CD14-positive monocyte (primary cell): ENCODE results near the gene PPP2CA. TPM values are rescaled to one million over a fixed set of nuclear protein-coding genes. Genes with fewer than 3 reads are reported as not detected.

Experiments
- DNase-seq, 3 donors: peaks; one replicate each; pipeline ENCODE4 v3.0.0-alpha.2; 2011 to 2022
- H2AFZ ChIP-seq: 2 replicates; pipeline ENCODE4 v1.6.0; 2012; ENCODE audit warnings: mild to moderate bottlenecking, low read depth, low read length, inconsistent platforms; ENCODE audit not compliant: insufficient read depth, poor library complexity, severe bottlenecking
- H3K27ac ChIP-seq, 2 donors: 1 replicate in 1 of 2; 2 replicates in 1 of 2; pipeline ENCODE4 v1.5.1; 2012 to 2013; ENCODE audit warnings: low read length in 2 of 2, control low read depth in 1 of 2, inconsistent platforms in 1 of 2, low read depth in 1 of 2, mild to moderate bottlenecking in 1 of 2
- H3K27me3 ChIP-seq, 2 donors: one replicate each; pipeline versions ENCODE4 v1.6.0 to v1.6.1; 2011 to 2013; ENCODE audit warnings: low read length in 2 of 2; ENCODE audit not compliant: control insufficient read depth in 2 of 2, insufficient read depth in 2 of 2
- H3K36me3 ChIP-seq, 2 donors: replicated peaks in 1 of 2; 1 replicate in 1 of 2; 2 replicates in 1 of 2; pipeline versions ENCODE4 v1.5.1 to v1.6.1; 2012 to 2013; ENCODE audit warnings: low read length in 2 of 2, control low read depth in 1 of 2, inconsistent platforms in 1 of 2, mild to moderate bottlenecking in 1 of 2; ENCODE audit not compliant: insufficient read depth in 2 of 2, control insufficient read depth in 1 of 2
- H3K4me1 ChIP-seq, 2 donors: 1 replicate in 1 of 2; 2 replicates in 1 of 2; pipeline versions ENCODE4 v1.5.1 to v1.6.1; 2012 to 2013; ENCODE audit warnings: low read length in 2 of 2, control low read depth in 1 of 2, inconsistent platforms in 1 of 2, mild to moderate bottlenecking in 1 of 2, moderate library complexity in 1 of 2; ENCODE audit not compliant: insufficient read depth in 2 of 2, control insufficient read depth in 1 of 2
- H3K4me2 ChIP-seq: replicated peaks from 2 replicates; pipeline ENCODE3; 2012; ENCODE audit warnings: low read length, moderate library complexity, mild to moderate bottlenecking; ENCODE audit not compliant: poor library complexity, severe bottlenecking; ENCODE audit errors: extremely low read depth
- H3K4me3 ChIP-seq, 3 experiments: fragments of 200-600 bp in 1 of 3; sonication (generic) in 1 of 3; replicated peaks in 1 of 3; 1 replicate in 2 of 3; 2 replicates in 1 of 3; pipeline ENCODE4 v1.5.1; 2011 to 2013; ENCODE audit warnings: low read length in 3 of 3, mild to moderate bottlenecking in 3 of 3, control low read depth in 2 of 3, low read depth in 2 of 3, inconsistent platforms in 1 of 3, moderate library complexity in 1 of 3
- H3K79me2 ChIP-seq: 2 replicates; pipeline ENCODE4 v1.6.0; 2012; ENCODE audit warnings: mild to moderate bottlenecking, control low read depth, inconsistent platforms, low read length, moderate library complexity; ENCODE audit not compliant: insufficient read depth
- H3K9ac ChIP-seq: 2 replicates; pipeline ENCODE4 v1.6.0; 2017; ENCODE audit warnings: low read length, mild to moderate bottlenecking; ENCODE audit not compliant: insufficient read depth, poor library complexity, severe bottlenecking
- H3K9me3 ChIP-seq, 2 donors: replicated peaks in 1 of 2; 1 replicate in 1 of 2; 2 replicates in 1 of 2; pipeline versions ENCODE4 v1.5.1 to v1.6.1; 2012 to 2013; ENCODE audit warnings: low read length in 2 of 2, control low read depth in 1 of 2; ENCODE audit not compliant: control insufficient read depth in 1 of 2, insufficient read depth in 1 of 2
- H4K20me1 ChIP-seq: 2 replicates; pipeline ENCODE4 v1.6.0; 2012; ENCODE audit warnings: mild to moderate bottlenecking, low read length, control low read depth, moderate library complexity; ENCODE audit not compliant: insufficient read depth
- H3K27ac Mint-ChIP-seq, 7 donors: one replicate each; pipeline ENCODE4 v1.8.0; 2020; ENCODE audit warnings: mild to moderate bottlenecking in 7 of 7, mixed read lengths in 7 of 7, moderate library complexity in 6 of 7, inconsistent platforms in 2 of 7
- H3K27me3 Mint-ChIP-seq, 3 donors: one replicate each; pipeline ENCODE4 v1.8.0; 2021 to 2022; ENCODE audit warnings: low read depth in 3 of 3, mild to moderate bottlenecking in 3 of 3, mixed read lengths in 3 of 3, moderate library complexity in 3 of 3, inconsistent platforms in 1 of 3
- H3K36me3 Mint-ChIP-seq, 2 donors: one replicate each; pipeline ENCODE4 v1.8.0; 2020; ENCODE audit warnings: mixed read lengths in 2 of 2, inconsistent platforms in 1 of 2, mild to moderate bottlenecking in 1 of 2
- H3K4me1 Mint-ChIP-seq: one replicate; pipeline ENCODE4 v1.8.0; 2020; ENCODE audit warnings: mild to moderate bottlenecking, mixed read lengths
- H3K4me3 Mint-ChIP-seq, 2 donors: one replicate each; pipeline ENCODE4 v1.8.0; 2020; ENCODE audit warnings: mild to moderate bottlenecking in 2 of 2, mixed read lengths in 2 of 2, moderate library complexity in 1 of 2
- H3K9me3 Mint-ChIP-seq, 7 donors: one replicate each; pipeline ENCODE4 v1.8.0; 2020 to 2022; ENCODE audit warnings: mixed read lengths in 7 of 7, mild to moderate bottlenecking in 6 of 7, moderate library complexity in 6 of 7, inconsistent platforms in 2 of 7
- CTCF ChIP-seq: fragments of 200-600 bp; IDR thresholded peaks from one replicate; pipeline ENCODE4 v1.8.0; 2022; ENCODE audit warnings: antibody characterized with exemption, mild to moderate bottlenecking
- WGBS: methylation state at CpG from one replicate; pipeline ENCODE4 v1.1.5; 2013; ENCODE audit warnings: missing lambda C conversion rate; ENCODE audit not compliant: insufficient coverage; 5-methylcytosine and 5-hydroxymethylcytosine counted together
- intact Hi-C, 2 donors: fragments of 100-400 bp; cut with micrococcal nuclease; formaldehyde crosslinking; loops; one replicate each; pipeline versions ENCODE4 v1.15.0 to v1.15.1; 2023
- polyA plus RNA-seq, 3 donors: library from polyadenylated mRNA; depleted of rRNA in 1 of 3; unstranded in 2 of 3; stranded (reverse) in 1 of 3; fragments of 300-500 nt in 2 of 3; fragments of >200 nt in 1 of 3; fragmentation: Illumina TruSeq in 2 of 3; gene quantifications; 1 replicate in 2 of 3; 2 replicates in 1 of 3; pipeline ENCODE4 v1.2.3, GENCODE V29; 2012 to 2021

Gene PPP2CA
- polyA plus RNA-seq, 3 donors, result 82.5 to 245 (median 225) TPM

DNA sequence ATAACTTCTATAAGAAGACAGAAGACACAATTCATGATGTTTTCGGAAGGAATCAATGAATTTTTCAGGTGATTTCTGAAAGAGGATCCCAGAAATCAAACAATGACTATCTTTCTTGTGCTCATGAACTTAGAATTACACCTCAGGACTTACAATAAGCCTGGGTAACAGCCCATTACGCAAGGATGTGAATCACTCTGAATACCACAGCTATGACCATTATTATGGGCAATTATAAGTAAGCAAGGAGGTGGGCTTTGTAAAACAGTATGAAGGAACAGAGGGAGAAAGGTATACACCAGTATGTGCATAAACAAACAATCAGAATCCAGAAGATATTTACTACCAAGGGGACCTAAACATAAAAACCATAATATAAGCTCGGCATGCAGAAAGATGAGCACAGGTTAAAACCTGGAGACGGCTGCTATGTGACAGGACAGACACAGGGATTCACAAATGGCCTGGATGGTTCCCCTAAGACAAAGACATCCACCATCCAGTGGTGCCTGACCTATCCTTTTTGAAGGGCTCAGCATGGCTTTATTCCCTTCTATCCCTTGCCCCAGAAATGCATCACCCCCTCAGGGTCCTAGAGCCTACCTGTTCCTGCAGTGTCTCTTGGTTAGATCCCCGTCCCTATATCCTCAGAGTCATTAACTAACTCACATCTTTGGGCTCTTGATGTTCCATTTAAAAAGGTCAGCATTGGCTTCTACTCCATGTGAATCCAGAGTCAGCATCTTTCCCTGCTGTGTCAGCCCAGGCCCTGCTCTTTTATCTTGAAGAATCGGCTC lies 21.8 kb upstream of the PPP2CA start:
- H3K27me3 Mint-ChIP-seq, result peaks cover 0 to 2% (median 0%) of the 10 kb centered on the region in 3 donors
- Histone ChIP-seq H3K36me3 (no peaks in the 10 kb centered on the region), H2AFZ (no peak overlapping the region), H3K9ac (no peak overlapping the region), H3K4me2 (no peak overlapping the region), H3K79me2 (no peaks in the 10 kb centered on the region), H3K27me3 (no peaks in the 10 kb centered on the region), H3K9me3 (no peaks in the 10 kb centered on the region), H3K4me1 (peaks cover 35 to 40% of the 10 kb centered on the region in 2 donors), H4K20me1 (no peaks in the 10 kb centered on the region), H3K27ac (no peak overlapping the region), H3K4me3 (no peak overlapping the region)
- 92% methylated on average over 3 of the region's 6 CpGs for WGBS
- peaks cover 37% of the 10 kb centered on the region for H3K4me1 Mint-ChIP-seq
- H3K27ac Mint-ChIP-seq, result peak overlapping the region in 4 of 7 donors; percentile 64 to 81 (median 65)
- no peaks in the 10 kb centered on the region for H3K9me3 Mint-ChIP-seq
- intact Hi-C loops, result no loop called here
- no peak for TF ChIP-seq CTCF
- no peaks in the 10 kb centered on the region for H3K36me3 Mint-ChIP-seq
- H3K4me3 Mint-ChIP-seq, result no peak overlapping the region
- DNase-seq, result peak; percentile 26 to 73 (median 27)

GRCh38 chr5:134246771-134247427 lies 21.0 kb upstream of the PPP2CA start:
- peak overlapping the region in 3 of 7 donors; percentile 4 to 50 (median 7) for H3K27ac Mint-ChIP-seq
- no peaks in the 10 kb centered on the region for H3K27me3 ChIP-seq
- intact Hi-C loops, result no loop called here
- TF ChIP-seq CTCF, result no peak
- H3K9me3 ChIP-seq, result no peaks in the 10 kb centered on the region
- H3K27me3 Mint-ChIP-seq, result peaks cover 0 to 2% (median 0%) of the 10 kb centered on the region in 3 donors
- H3K79me2 ChIP-seq, result no peaks in the 10 kb centered on the region
- H3K4me1 ChIP-seq, result peaks cover 35 to 40% of the 10 kb centered on the region in 2 donors
- H3K4me3 Mint-ChIP-seq, result no peak overlapping the region
- no peaks in the 10 kb centered on the region for H3K9me3 Mint-ChIP-seq
- H2AFZ ChIP-seq, result no peak overlapping the region
- WGBS, result 100% methylated on average over 4 of the region's 5 CpGs
- no peak for DNase-seq
- H3K36me3 Mint-ChIP-seq, result no peaks in the 10 kb centered on the region
- H3K4me1 Mint-ChIP-seq, result peaks cover 37% of the 10 kb centered on the region
- H3K4me3 ChIP-seq, result no peak overlapping the region
- H3K4me2 ChIP-seq, result no peak overlapping the region
- no peaks in the 10 kb centered on the region for H4K20me1 ChIP-seq
- no peaks in the 10 kb centered on the region for H3K36me3 ChIP-seq
- H3K9ac ChIP-seq, result no peak overlapping the region
- H3K27ac ChIP-seq, result no peak overlapping the region
